ENCODE measurements around the gene PEAR1.

- TF ChIP-seq POLR2A (IDR thresholded peaks at IDR 0.05) (no peak), POLR2AphosphoS5 (IDR thresholded peaks at IDR 0.05) (no peak)
- TF ChIP-seq, protein P1, sequence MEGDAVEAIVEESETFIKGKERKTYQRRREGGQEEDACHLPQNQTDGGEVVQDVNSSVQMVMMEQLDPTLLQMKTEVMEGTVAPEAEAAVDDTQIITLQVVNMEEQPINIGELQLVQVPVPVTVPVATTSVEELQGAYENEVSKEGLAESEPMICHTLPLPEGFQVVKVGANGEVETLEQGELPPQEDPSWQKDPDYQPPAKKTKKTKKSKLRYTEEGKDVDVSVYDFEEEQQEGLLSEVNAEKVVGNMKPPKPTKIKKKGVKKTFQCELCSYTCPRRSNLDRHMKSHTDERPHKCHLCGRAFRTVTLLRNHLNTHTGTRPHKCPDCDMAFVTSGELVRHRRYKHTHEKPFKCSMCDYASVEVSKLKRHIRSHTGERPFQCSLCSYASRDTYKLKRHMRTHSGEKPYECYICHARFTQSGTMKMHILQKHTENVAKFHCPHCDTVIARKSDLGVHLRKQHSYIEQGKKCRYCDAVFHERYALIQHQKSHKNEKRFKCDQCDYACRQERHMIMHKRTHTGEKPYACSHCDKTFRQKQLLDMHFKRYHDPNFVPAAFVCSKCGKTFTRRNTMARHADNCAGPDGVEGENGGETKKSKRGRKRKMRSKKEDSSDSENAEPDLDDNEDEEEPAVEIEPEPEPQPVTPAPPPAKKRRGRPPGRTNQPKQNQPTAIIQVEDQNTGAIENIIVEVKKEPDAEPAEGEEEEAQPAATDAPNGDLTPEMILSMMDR (IDR thresholded peaks at IDR 0.05), result no peak
These were observed 18.8 kb downstream of the PEAR1 start for GRCh38 chr1:156912310-156912709.
